Measurements from ENCODE around the gene KRTAP10-7. TPM values are rescaled to one million over a fixed set of nuclear protein-coding genes. Genes with fewer than 3 reads are reported as not detected.
"Not testable (repeated sequence)": the region's sequence is repeated elsewhere in the genome, so short reads cannot be mapped to it uniquely, and the experiment has no call there.

KRTAP10-7 gene
- total and polyA plus RNA-seq, 7 donors: not detected

GRCh38 chr21:44555200-44555875 lies 45.1 kb upstream of the KRTAP10-7 start:
- H3K9me3 ChIP-seq: peaks cover 0 to 3% (median 0%) of the 10 kb centered on the region in 4 donors
- 83 to 84% methylated on average over 13 of the region's 13 CpGs for WGBS, 2 donors
- intact Hi-C loops (cut with DNase I): no loop called here
- TF ChIP-seq EP300 (IDR thresholded peaks at IDR 0.05) (no peak), CTCF (IDR thresholded peaks at IDR 0.05) (no peak), POLR2AphosphoS5 (IDR thresholded peaks at IDR 0.05) (no peak), POLR2A (IDR thresholded peaks at IDR 0.05) (no peak)
- no peaks in the 10 kb centered on the region for H3K36me3 ChIP-seq
- H3K27me3 ChIP-seq: peaks cover 0 to 44% (median 0%) of the 10 kb centered on the region in 3 donors
- peak; percentile 41 for DNase-seq
- H3K4me1 ChIP-seq: no peaks in the 10 kb centered on the region
- H3K4me3 ChIP-seq: no peak overlapping the region
- no peak overlapping the region for H3K27ac ChIP-seq

DNA sequence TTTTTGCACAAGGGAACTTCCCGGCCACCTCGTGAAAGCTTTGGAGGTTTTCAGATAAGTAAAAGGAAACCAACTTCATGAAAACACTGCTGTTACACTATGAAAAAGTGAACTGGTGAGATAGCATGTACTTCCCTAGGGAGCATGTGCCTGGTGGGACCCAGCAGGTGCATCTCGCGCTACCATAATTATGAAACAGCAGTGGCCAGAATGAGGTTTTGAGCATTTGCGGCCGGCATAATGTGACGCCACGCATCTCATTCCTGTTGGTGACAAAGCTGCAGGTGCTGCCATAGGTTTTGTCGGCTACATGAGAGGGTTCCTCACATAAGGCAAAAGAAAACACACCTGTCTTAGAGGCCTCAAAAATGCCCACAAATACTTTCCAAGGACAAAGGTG lies 43.5 kb upstream of the KRTAP10-7 start:
- WGBS, 2 donors: 41 to 59% methylated on average over 9 of the region's 9 CpGs
- Histone ChIP-seq H3K4me3 (no peak overlapping the region), H3K4me1 (no peaks in the 10 kb centered on the region), H3K9me3 (peaks cover 0 to 3% (median 0%) of the 10 kb centered on the region in 4 donors), H3K36me3 (no peaks in the 10 kb centered on the region), H3K27me3 (peaks cover 0 to 36% (median 0%) of the 10 kb centered on the region in 3 donors), H3K27ac (no peak overlapping the region)
- intact Hi-C loops (cut with DNase I): no loop called here
- TF ChIP-seq EP300 (IDR thresholded peaks at IDR 0.05) (no peak), POLR2AphosphoS5 (IDR thresholded peaks at IDR 0.05) (no peak)
- DNase-seq: no peak

GRCh38 chr21:44557491-44558328 lies 42.7 kb upstream of the KRTAP10-7 start:
- 45 to 54% methylated on average over 30 of the region's 30 CpGs for WGBS, 2 donors
- H3K9me3 ChIP-seq: peaks cover 0 to 3% (median 0%) of the 10 kb centered on the region in 4 donors
- no peak overlapping the region for H3K27ac ChIP-seq
- peaks cover 0 to 36% (median 0%) of the 10 kb centered on the region in 3 donors for H3K27me3 ChIP-seq
- peak; percentile 52 for DNase-seq
- intact Hi-C loops (cut with DNase I): no loop called here
- no peak overlapping the region for H3K4me3 ChIP-seq
- H3K4me1 ChIP-seq: no peaks in the 10 kb centered on the region
- no peaks in the 10 kb centered on the region for H3K36me3 ChIP-seq
- TF ChIP-seq POLR2A (IDR thresholded peaks at IDR 0.05) (no peak), EP300 (IDR thresholded peaks at IDR 0.05) (no peak), CTCF (IDR thresholded peaks at IDR 0.05) (no peak), POLR2AphosphoS5 (IDR thresholded peaks at IDR 0.05) (no peak)

DNA sequence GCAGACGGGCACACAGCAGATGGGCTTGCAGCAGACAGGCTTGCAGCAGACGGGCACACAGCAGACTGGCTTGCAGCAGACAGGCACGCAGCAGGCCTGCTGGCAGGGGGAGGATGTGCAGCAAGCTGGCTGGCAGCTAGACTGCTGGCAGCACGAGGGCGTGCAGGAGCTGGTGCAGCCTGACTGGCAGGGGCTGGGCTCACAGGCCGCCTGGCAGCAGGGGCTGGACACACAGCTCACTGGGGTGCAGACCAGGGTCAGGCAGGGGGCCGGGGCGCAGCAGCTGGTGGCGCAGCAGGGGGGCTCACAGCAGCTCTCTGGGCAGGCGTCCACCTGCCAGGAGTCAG lies 42.1 kb upstream of the KRTAP10-7 start:
- H3K36me3 ChIP-seq; intact Hi-C loops (cut with DNase I); H3K4me1 ChIP-seq; H3K27ac ChIP-seq; H3K9me3 ChIP-seq; DNase-seq; H3K4me3 ChIP-seq: not testable (repeated sequence)
- 69 to 75% methylated on average over 10 of the region's 10 CpGs for WGBS, 2 donors
- H3K27me3 ChIP-seq: peaks cover 0 to 36% (median 0%) of the 10 kb centered on the region in 3 donors

DNA sequence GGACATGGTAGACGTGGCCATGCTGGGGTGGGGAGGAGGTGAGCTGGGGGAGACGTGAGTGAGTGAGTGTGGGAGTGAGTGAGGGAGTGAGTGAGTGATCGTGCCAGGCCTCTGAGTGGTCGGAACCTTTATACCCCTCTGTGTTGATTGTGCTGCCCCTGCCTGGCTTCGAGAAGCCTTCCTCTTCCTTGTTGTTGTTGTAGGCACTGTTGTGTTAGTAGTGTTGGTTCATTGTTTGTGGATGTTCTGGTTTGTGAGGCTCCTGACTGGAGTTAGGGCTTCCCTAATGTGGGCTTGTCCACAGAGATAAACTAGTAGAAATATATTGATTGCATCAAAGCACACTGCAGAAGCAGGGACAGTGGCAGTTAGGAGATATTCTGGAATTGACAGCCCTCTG lies 41.7 kb upstream of the KRTAP10-7 start, which contains the start of gene KRTAP10-3:
TSS of gene KRTAP10-3 (minus strand) at position 101 of the 400 bp plus-strand sequence. CDS start at position 21, 80 bp downstream.
- no peaks in the 10 kb centered on the region for H3K36me3 ChIP-seq
- TF ChIP-seq EP300 (IDR thresholded peaks at IDR 0.05) (no peak), CTCF (IDR thresholded peaks at IDR 0.05) (no peak), POLR2AphosphoS5 (IDR thresholded peaks at IDR 0.05) (no peak), POLR2A (IDR thresholded peaks at IDR 0.05) (no peak)
- no peak within 1 kb of the TSS for H3K4me3 ChIP-seq
- WGBS, 2 donors: 65 to 73% methylated on average over 5 of the region's 5 CpGs
- DNase-seq: no peak
- peaks cover 0 to 3% (median 0%) of the 10 kb centered on the region in 4 donors for H3K9me3 ChIP-seq
- peaks cover 0 to 36% (median 0%) of the 10 kb centered on the region in 3 donors for H3K27me3 ChIP-seq
- H3K4me1 ChIP-seq: no peaks in the 10 kb centered on the region
- H3K27ac ChIP-seq: no peak within 1 kb of the TSS
- intact Hi-C loops (cut with DNase I): no loop called here
